ENCODE measurements around the gene TSC22D4. TPM values are rescaled to one million over a fixed set of nuclear protein-coding genes. Genes with fewer than 3 reads are reported as not detected.
A peak's percentile ranks its signal among the peaks of the same experiment; 100 is the strongest.
"Not testable (repeated sequence)": the region's sequence is repeated elsewhere in the genome, so short reads cannot be mapped to it uniquely, and the experiment has no call there.

The TSC22D4 gene
- total RNA-seq, 2 experiments from 2014 or later: 81.4 to 83.7 TPM

DNA sequence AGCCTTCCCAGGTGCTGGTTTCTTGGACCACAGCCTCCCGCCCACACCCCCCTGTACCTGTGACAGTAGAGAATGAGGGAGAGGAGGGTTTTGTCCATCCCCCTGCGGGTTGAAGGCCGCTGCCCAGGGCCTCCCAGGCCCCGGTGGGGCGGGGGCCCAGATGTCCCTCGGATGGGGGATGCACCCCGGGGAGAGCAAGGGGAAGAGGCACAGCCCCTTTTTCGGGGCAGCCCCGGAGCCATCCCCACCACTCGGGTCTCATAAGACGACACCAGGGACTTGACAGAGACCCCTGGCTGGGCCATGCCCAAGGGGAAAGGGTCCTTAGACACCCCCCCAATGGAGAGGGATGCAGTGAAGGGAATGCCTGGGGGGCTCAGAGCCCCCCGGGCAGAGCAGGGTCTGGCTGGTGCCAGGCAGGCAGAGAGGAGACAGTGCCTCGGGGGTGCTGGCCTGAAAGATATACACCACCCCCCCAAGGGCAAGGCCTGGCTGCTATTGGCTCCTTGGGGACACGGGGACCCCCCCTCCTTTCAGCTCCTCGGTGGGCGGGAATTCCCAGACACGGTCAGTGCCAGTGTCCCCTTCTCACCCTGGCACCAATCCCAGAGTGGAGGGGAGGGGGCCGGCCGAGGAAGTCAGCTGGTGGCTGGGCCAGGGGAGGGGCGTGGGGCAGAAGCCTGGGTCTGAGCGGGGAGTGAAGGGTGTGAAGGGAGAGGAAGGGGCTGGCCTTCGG, 11.2 kb downstream of the TSC22D4 start:
- Mint-ChIP-seq H3K4me1 (peaks cover 19% of the 10 kb centered on the region), H3K36me3 (peaks cover 6% of the 10 kb centered on the region), H3K27ac (peak overlapping the region; percentile 62), H3K27me3 (no peaks in the 10 kb centered on the region), H3K4me3 (no peak overlapping the region), H3K9me3 (no peaks in the 10 kb centered on the region)
- no peak for DNase-seq

GRCh38 chr7:100466653-100467605, 12.1 kb downstream of the TSC22D4 start:
- Mint-ChIP-seq H3K27ac (peak overlapping the region; percentile 62), H3K4me3 (no peak overlapping the region), H3K27me3 (no peaks in the 10 kb centered on the region), H3K36me3 (peaks cover 5% of the 10 kb centered on the region), H3K9me3 (no peaks in the 10 kb centered on the region), H3K4me1 (peaks cover 17% of the 10 kb centered on the region)
- DNase-seq: no peak

GRCh38 chr7:100465702-100466311, 13.2 kb downstream of the TSC22D4 start:
- H3K27ac Mint-ChIP-seq: no peak overlapping the region

GRCh38 chr7:100465299-100465698, 13.7 kb downstream of the TSC22D4 start:
- Mint-ChIP-seq H3K27ac (no peak overlapping the region), H3K4me3 (no peak overlapping the region), H3K4me1 (peaks cover 12% of the 10 kb centered on the region), H3K36me3 (peaks cover 5% of the 10 kb centered on the region), H3K9me3 (no peaks in the 10 kb centered on the region), H3K27me3 (no peaks in the 10 kb centered on the region)
- no peak for DNase-seq

More at GRCh38 chr7:100465702-100466311, 13.2 kb downstream of the TSC22D4 start:
- peaks cover 5% of the 10 kb centered on the region for H3K36me3 Mint-ChIP-seq
- peaks cover 16% of the 10 kb centered on the region for H3K4me1 Mint-ChIP-seq
- no peak overlapping the region for H3K4me3 Mint-ChIP-seq
- H3K27me3 Mint-ChIP-seq: no peaks in the 10 kb centered on the region
- DNase-seq: no peak
- H3K9me3 Mint-ChIP-seq: no peaks in the 10 kb centered on the region

DNA sequence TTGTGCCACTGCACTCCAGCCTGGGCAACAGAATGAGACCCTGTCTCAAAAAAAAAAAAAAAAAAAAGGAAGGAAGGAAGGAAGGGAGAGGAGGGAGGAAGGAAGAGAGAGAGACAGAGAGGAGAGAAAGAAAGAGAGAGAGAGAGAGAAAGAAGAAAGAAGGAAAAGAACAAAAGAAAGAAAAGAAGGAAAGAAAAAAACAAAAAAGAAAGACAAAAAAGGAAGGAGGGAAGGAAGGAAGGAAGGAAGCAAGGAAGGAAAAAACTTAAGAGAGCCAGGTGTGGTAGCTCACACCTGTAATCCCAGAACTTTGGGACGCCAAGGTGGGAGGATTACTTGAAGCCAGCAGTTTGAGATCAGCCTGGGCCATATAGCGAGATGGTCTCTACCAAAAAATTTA, 14.2 kb downstream of the TSC22D4 start:
- H3K27ac Mint-ChIP-seq: no peak overlapping the region

GRCh38 chr7:100464210-100464660, 14.8 kb downstream of the TSC22D4 start, which contains the start of gene SPACDR:
SPACDR (minus strand) TSS chr7:100464260; CDS start chr7:100464025, 235 bp downstream.
- H3K27ac Mint-ChIP-seq: no peak within 1 kb of the TSS
- peaks cover 7% of the 10 kb centered on the region for H3K4me1 Mint-ChIP-seq
- no peaks in the 10 kb centered on the region for H3K27me3 Mint-ChIP-seq
- H3K9me3 Mint-ChIP-seq: no peaks in the 10 kb centered on the region
- H3K36me3 Mint-ChIP-seq: peaks cover 5% of the 10 kb centered on the region
- DNase-seq: no peak
- no peak within 1 kb of the TSS for H3K4me3 Mint-ChIP-seq

More for the DNA sequence above, 14.2 kb downstream of the TSC22D4 start:
- Mint-ChIP-seq H3K4me3 (no peak overlapping the region), H3K27me3 (no peaks in the 10 kb centered on the region), H3K4me1 (peaks cover 8% of the 10 kb centered on the region), H3K9me3 (no peaks in the 10 kb centered on the region), H3K36me3 (peaks cover 5% of the 10 kb centered on the region)
- no peak for DNase-seq

- no peak overlapping the region for H3K4me3 Mint-ChIP-seq
- no peaks in the 10 kb centered on the region for H3K9me3 Mint-ChIP-seq
- DNase-seq: no peak
- peaks cover 12% of the 10 kb centered on the region for H3K4me1 Mint-ChIP-seq
- peaks cover 1% of the 10 kb centered on the region for H3K36me3 Mint-ChIP-seq
- no peak overlapping the region for H3K27ac Mint-ChIP-seq
- H3K27me3 Mint-ChIP-seq: no peaks in the 10 kb centered on the region
Observed at GRCh38 chr7:100457033-100457432, 22.0 kb downstream of the TSC22D4 start.

GRCh38 chr7:100456562-100456961, 22.5 kb downstream of the TSC22D4 start:
- H3K4me3 Mint-ChIP-seq: no peak overlapping the region

GRCh38 chr7:100455206-100455605, 23.8 kb downstream of the TSC22D4 start:
- H3K9me3 Mint-ChIP-seq: no peaks in the 10 kb centered on the region
- H3K4me3 Mint-ChIP-seq: no peak overlapping the region
- peaks cover 1% of the 10 kb centered on the region for H3K36me3 Mint-ChIP-seq
- peaks cover 15% of the 10 kb centered on the region for H3K4me1 Mint-ChIP-seq
- no peak for DNase-seq
- no peak overlapping the region for H3K27ac Mint-ChIP-seq
- H3K27me3 Mint-ChIP-seq: no peaks in the 10 kb centered on the region

More at GRCh38 chr7:100456562-100456961, 22.5 kb downstream of the TSC22D4 start:
- Mint-ChIP-seq H3K9me3 (no peaks in the 10 kb centered on the region), H3K27me3 (no peaks in the 10 kb centered on the region), H3K27ac (no peak overlapping the region), H3K4me1 (peaks cover 12% of the 10 kb centered on the region), H3K36me3 (peaks cover 1% of the 10 kb centered on the region)
- DNase-seq: no peak

DNA sequence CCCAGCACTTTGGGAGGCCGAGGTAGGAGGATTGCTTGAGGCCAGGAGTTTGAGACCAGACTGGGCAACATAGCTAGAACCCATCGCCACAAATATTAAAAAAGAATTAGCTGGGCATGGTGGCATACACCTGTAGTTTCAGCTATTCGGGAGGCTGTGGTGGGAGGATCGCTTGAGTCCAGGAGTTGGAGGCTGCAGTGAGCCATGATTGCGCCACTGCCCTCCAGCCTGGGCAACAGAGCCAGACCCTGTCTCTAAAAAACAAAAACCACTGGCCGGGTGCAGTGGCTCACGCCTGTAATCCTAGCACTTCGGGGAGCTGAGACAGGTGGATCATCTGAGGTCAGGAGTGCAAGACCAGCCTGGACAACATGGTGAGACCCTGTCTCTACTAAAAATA, 25.2 kb downstream of the TSC22D4 start:
- not testable (repeated sequence) for H3K4me3 Mint-ChIP-seq, H3K36me3 Mint-ChIP-seq, H3K9me3 Mint-ChIP-seq, H3K27ac Mint-ChIP-seq, DNase-seq, H3K27me3 Mint-ChIP-seq
- peaks cover 13% of the 10 kb centered on the region for H3K4me1 Mint-ChIP-seq

DNA sequence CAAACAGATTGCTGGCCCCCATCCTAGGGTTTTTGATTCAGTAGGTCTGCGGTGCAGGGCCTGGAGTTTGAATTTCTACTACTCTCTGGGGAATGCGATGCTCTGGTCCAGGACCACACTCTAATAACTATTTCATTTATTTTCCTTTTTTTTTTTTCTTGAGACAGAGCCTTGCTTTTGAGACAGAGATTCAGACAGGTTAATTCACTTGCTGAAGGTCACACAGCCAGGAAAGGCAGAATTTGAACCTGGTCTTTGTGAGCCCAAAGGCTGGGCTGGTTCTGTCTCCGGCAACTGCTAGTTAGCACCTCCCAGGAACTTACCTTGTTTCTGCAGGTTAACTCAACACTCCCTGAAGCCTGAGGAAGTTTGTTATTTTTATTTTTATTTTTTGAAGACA, 26.5 kb downstream of the TSC22D4 start:
- no peaks in the 10 kb centered on the region for H3K27me3 Mint-ChIP-seq
- H3K4me1 Mint-ChIP-seq: peaks cover 10% of the 10 kb centered on the region
- no peaks in the 10 kb centered on the region for H3K9me3 Mint-ChIP-seq
- no peak for DNase-seq
- no peak overlapping the region for H3K27ac Mint-ChIP-seq
- no peaks in the 10 kb centered on the region for H3K36me3 Mint-ChIP-seq
- H3K4me3 Mint-ChIP-seq: no peak overlapping the region

DNA sequence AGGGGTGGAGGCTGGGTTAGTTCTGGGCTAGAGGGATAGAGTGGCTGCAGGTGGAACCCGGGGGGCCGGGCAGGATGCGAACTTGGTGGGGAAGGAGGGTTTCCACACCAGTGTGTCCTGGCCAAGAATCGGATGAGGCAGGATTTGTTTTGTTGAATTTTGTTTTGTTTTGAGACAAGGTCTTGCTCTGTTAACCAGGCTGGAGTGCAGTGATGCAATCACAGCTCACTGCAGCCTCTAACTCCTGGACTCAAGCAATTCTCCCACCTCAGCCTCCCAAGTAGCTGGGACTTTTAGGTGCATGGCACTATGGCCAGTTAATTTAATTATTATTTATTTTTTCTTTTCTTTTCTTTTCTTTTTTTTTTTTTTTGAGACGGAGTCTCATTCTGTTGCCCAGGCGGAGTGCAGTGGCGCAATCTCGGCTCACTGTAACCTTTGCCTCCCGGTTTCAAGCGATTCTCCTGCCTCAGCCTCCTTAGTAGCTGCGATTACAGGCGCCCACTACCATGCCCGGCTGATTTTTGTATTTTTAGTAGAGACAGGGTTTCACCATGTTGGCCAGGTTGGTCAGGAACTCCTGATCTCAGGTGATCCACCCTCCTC, 29.7 kb downstream of the TSC22D4 start:
- H3K4me3 Mint-ChIP-seq: no peak overlapping the region
- no peaks in the 10 kb centered on the region for H3K9me3 Mint-ChIP-seq
- no peaks in the 10 kb centered on the region for H3K36me3 Mint-ChIP-seq
- H3K27me3 Mint-ChIP-seq: no peaks in the 10 kb centered on the region
- H3K4me1 Mint-ChIP-seq: peaks cover 16% of the 10 kb centered on the region
- H3K27ac Mint-ChIP-seq: no peak overlapping the region
- no peak for DNase-seq

GRCh38 chr7:100447363-100447762, 31.7 kb downstream of the TSC22D4 start:
- H3K27ac Mint-ChIP-seq, DNase-seq, H3K9me3 Mint-ChIP-seq, H3K4me3 Mint-ChIP-seq, H3K36me3 Mint-ChIP-seq, H3K27me3 Mint-ChIP-seq: not testable (repeated sequence)
- H3K4me1 Mint-ChIP-seq: peaks cover 18% of the 10 kb centered on the region

DNA sequence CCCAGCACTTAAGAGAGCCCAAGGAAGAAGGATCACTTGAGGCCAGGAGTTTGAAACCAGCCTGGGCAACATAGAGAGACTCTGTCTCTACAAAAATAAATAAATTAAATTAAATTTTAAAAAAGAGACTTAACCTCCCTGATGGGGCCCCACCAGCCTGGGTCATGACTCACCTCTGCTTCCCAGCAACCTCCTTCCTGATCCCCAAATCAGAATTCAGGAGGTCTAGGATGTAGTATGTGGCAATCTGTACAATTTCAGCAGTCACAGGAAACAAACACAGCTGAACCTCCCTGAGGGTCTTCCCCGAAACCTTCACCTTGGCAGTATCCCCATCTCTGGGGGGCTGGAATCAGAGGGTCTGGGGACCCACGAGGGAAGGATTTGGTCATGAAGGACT, 33.0 kb downstream of the TSC22D4 start:
- Mint-ChIP-seq H3K4me1 (peaks cover 18% of the 10 kb centered on the region), H3K36me3 (no peaks in the 10 kb centered on the region), H3K9me3 (no peaks in the 10 kb centered on the region)

More for the DNA sequence above, 33.0 kb downstream of the TSC22D4 start:
- no peak for DNase-seq
- Mint-ChIP-seq H3K27me3 (no peaks in the 10 kb centered on the region), H3K27ac (no peak overlapping the region), H3K4me3 (no peak overlapping the region)

All from activated naive CD8-positive, alpha-beta T cell treated with anti-CD3 and anti-CD28 coated beads for 36 hours (primary cell).